NCI-H2196 treated with DMSO at 0.1 percent for 48 hours (cell line): Measurements from ENCODE around the gene ANTXR1.
"Not testable (repeated sequence)": the region's sequence is repeated elsewhere in the genome, so short reads cannot be mapped to it uniquely, and the experiment has no call there.

Source experiments
- DNase-seq: peaks from one replicate; lab custom pipeline; 2025; ENCODE audit not compliant: unreplicated experiment; lab: John Stamatoyannopoulos, UW

ANTXR1 gene

GRCh38 chr2:69163109-69163508 lies 150.1 kb downstream of the ANTXR1 start:
- no peak for DNase-seq

- DNase-seq: no peak
Measured at GRCh38 chr2:69163556-69163955, 150.6 kb downstream of the ANTXR1 start.

- no peak for DNase-seq
Measured at GRCh38 chr2:69164061-69164778, 151.2 kb downstream of the ANTXR1 start.

GRCh38 chr2:69165091-69165880 lies 152.3 kb downstream of the ANTXR1 start:
- DNase-seq: no peak

DNA sequence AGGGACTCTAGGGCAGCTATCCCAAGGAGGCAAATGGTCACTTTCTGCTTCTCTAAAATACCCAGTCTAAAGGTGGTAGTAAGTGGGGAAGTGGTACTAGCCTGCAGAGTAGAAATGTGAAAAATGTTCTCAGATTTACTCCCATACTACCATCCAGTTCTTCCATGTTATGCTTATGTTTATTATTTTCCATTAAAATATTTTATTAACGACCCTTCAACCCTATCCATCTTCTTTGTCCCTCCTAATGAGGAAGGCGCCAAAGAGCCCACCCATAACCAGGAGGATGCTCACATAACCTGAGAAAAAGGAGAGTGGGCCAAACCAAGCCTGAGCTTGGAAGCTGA lies 153.5 kb downstream of the ANTXR1 start:
- no peak for DNase-seq

DNA sequence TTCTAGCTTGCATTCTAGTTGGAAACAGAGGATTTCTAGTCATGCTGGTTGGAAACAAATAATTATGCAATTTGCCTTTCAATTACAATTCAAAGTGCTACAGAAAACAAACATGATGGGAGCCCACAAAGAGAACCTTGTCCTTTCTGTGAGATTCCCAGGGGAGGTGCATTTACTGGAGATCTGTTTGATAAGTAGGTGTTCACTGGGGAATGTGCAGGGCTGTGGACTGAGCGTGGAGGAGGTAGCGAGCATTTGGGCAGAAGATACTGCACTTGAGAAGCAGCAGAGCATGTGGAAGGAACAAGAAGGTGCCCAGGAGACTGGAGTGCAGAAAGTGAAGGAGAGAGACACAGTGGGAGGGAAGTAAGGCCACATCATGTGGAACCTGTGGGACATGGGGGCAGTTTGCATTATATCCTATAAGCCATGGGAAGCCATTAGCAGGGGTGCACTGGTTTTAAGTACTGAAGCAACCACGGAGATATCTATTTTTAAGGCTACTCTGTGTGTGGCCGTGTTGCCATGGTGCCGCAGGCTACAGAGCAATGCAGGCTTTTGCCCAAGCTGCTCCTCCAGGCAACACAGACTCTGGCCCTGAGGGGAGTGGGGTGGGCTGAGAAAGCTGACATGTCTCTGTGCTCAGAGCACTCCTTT lies 154.0 kb downstream of the ANTXR1 start:
- DNase-seq: no peak

DNA sequence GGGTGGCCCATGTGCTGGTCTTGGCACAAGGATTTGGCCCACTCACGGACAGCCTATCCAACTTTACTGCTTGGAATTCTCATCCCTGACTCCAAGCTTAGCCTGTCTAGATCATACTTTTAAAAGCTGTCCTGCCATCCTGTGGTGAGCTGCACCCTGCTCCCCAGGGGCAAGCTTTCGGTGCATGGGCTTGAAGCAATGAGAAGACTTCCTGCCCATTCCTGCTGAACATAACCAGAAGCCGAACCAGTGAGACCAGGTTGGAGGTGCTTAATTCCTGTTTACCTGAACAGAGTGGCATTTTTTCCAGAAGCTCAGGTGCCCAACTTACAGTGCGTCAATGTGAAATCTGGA lies 154.5 kb downstream of the ANTXR1 start:
- no peak for DNase-seq

GRCh38 chr2:69168144-69168813 lies 155.3 kb downstream of the ANTXR1 start:
- no peak for DNase-seq

DNA sequence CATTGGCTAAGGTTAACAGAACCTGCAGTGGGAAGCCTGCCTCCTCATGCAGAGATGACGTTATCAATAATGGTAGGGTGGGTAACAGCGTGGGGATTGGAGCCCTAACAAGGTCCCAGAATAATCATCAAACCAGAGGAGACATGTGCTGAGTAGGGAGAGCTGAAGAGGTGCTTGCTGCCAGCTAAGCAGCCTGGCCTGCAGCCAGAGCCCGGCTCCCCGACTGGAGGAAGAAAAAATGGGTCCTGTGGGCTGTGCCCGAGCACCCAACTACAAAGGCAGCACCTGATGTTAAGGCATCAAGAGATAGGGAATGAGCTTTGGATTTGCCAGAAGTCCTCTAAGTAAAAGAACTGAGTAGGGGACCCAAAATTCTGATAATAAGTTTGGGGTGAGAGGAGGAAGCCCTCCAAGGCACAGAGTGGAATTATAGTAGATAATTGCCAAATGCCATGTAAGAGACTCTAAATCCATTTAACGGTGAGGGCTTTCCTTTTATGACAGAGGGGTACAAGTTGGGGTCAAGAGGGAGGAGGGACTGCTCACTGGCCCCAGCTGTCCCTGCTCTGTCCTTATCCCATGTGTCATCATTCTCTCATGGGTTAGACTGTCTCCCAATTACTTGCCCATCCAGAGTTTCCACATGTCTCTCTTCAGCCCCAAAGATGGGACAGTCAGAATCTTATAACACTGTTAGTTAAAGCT lies 156.1 kb downstream of the ANTXR1 start:
- no peak for DNase-seq

GRCh38 chr2:69169655-69170389 lies 156.8 kb downstream of the ANTXR1 start:
- DNase-seq: no peak

DNA sequence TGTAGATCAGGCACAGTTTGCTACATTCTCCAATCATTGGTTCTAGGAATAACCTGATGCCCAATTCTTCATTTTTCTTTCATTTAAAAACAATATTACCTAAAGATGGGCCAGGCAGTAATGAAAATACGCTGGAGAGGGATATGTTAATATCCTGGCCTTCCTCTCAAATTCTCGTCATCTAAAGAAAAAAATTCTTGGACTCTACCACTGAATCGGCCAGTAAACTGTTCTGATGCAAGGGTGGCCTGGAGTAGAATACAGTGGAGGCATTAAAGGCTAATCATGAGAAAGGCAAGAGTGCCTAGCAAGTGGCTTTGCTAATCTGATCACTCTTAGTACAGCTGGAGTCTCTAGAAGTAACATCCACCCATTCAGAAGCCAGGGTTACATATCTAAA lies 157.7 kb downstream of the ANTXR1 start:
- no peak for DNase-seq

- DNase-seq: no peak
Measured at GRCh38 chr2:69171116-69171896, 158.3 kb downstream of the ANTXR1 start.

DNA sequence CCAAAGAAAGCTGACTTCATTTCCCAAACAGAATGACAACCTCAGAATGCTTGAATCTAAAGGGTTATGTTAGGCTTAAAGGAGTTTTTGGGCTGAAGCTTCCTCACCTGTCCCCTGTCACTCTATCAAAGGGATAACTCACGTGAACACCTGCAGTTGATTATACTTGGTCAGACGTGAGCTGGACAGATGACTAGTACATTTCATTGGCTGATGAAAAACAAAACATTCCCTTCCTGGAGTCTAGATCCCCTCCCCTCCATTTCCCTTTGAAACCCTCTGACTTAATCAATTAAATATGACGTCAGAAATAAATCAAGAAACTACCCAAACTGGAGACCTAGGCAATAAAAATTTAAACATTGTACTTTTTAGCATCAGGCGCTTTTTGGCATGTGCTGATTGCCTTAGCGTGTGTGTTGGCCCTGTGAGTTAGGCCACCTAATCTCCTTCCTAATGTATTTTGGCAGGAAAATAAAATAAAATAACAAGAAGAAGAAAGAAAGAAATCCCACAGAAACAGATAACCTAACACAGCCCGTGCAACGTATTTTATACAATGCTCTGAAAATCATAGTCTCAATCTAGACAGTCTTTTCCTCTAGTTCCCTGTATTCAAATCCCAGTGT lies 159.0 kb downstream of the ANTXR1 start:
- no peak for DNase-seq

- no peak for DNase-seq
Measured at GRCh38 chr2:69173706-69174105, 160.7 kb downstream of the ANTXR1 start.

DNA sequence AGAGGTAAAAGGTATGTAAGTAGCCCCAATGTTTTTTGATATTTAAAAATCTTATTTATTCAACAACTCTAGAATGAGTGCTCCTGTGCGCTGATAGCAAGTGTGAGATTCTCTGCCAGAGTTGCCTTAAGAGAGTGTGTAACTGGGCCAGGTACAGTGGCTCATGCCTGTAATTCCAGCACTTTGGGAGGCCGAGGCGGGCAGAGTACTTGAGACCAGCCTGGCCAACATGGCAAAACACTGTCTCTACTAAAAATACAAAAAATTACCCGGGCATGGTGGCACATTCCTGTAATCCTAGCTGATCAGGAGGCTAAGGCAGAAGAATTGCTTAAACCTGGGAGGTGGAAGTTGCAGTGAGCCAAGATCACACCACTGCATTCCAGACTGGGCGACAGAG lies 161.2 kb downstream of the ANTXR1 start:
- DNase-seq: not testable (repeated sequence)

- no peak for DNase-seq
Measured at GRCh38 chr2:69175790-69176715, 163.1 kb downstream of the ANTXR1 start.

DNA sequence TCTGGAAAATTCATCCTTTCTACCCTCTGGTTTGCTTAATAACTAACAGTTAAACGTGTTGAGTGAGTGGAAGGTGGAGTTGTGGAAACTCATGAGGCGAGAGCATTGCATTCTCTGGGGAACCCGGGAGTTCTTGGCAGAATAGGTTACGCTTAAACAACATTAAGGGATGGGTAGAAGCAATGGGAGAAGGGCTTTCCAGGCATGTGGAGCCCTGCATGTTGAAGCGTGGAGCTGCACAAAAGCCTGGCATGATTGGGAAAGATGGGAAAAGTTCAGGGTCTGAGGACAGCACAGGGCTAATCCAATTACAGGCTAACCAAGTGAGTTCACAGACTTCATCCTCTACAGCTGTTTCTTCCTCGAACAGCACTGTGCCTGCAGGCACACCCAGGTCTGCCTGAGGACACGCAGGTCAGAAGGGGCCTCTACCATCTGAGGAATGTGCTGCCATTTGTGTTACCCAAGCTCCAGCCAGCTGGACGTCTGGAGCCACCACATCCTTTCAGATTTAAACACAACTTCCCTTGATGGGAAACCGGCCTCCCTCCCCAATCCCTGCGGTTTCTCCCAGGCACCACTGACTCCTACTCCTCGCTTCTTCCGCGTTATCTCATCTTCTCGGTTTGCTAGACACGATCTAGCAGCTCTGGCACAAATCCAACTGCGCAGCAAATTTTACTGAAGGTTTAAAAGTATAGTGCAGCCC lies 164.2 kb downstream of the ANTXR1 start:
- DNase-seq: no peak
